OCI-LY7 (cell line): ENCODE results near the gene ABCD1.

ENCODE experiments used
- CTCF ChIP-seq: fragments of 200-600 bp; sonication (generic); conservative IDR thresholded peaks from 2 replicates; pipeline ENCODE4 v1.5.1; 2014; ENCODE audit warnings: mild to moderate bottlenecking, antibody characterized with exemption, low read length, moderate library complexity, mixed read lengths
- EZH2phosphoT487 ChIP-seq: fragments of 200-600 bp; sonication (generic); IDR thresholded peaks from 2 replicates; pipeline ENCODE4 v1.6.1; 2018; ENCODE audit warnings: low read depth, borderline replicate concordance, mild to moderate bottlenecking, mixed run types, antibody characterized with exemption, low read length, moderate library complexity, mixed read lengths

GRCh38 chrX:153707406-153707805 lies 17.2 kb upstream of the ABCD1 start:
- TF ChIP-seq CTCF (no peak), EZH2phosphoT487 (no peak)
